ENCODE results near the gene FANCC.

FANCC gene

DNA sequence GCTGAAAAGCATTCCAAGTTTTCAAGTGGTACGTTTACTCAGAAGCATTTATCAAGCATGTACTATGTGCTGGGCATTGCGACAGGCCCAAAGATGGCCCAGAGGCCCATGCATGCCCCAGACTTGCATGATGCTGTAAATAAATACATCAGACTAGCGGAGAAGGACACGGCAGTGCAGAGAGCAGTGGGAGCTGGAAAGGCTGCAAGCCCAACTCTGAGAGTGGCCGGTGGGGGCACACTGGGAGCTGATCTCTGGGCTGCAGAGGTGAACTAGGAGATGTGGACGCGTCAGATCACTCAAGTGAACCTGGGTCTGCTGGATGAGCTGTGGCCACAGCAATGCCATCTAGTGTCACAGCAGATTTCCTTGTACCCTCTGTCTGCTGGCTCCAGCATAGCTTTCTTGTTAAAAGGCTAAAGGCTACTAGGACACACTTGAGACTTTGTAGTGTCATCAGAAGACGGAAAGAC lies 246.9 kb downstream of the FANCC start:
- H3K4ac ChIP-seq (ENCODE audit: low read length) = no peak overlapping the region
- H4K8ac ChIP-seq (ENCODE audit: low read depth, low read length) = no peak overlapping the region
- H3K36me3 ChIP-seq (replicated peaks in 1 of 2; ENCODE audit: control insufficient read depth in 2 of 2, insufficient read depth in 2 of 2, low read length in 2 of 2) = peaks cover 0 to 53% of the 10 kb centered on the region in 2 donors
- H3K9ac ChIP-seq (ENCODE audit: low read depth, low read length, poor library complexity) = no peak overlapping the region
- H3K4me1 ChIP-seq (ENCODE audit: control insufficient read depth in 2 of 2, insufficient read depth in 1 of 2, low read depth in 1 of 2, low read length in 2 of 2) = peaks cover 0 to 1% of the 10 kb centered on the region in 2 donors
- WGBS, 2 donors (ENCODE audit: extremely low coverage in 2 of 2, insufficient read length in 2 of 2, insufficient replicate concordance in 1 of 2) = no CpG with 5 or more reads among the region's 8 CpGs
- H2BK120ac ChIP-seq (ENCODE audit: low read depth, low read length) = no peak overlapping the region
- no peak overlapping the region for H3K4me2 ChIP-seq (ENCODE audit: insufficient read depth, low read length, poor library complexity, severe bottlenecking)
- H3K9me3 ChIP-seq (replicated peaks in 1 of 2; ENCODE audit: control insufficient read depth in 2 of 2, insufficient read depth in 1 of 2, low read depth in 1 of 2, low read length in 2 of 2) = no peaks in the 10 kb centered on the region
- H3K79me1 ChIP-seq (ENCODE audit: low read depth, low read length) = no peaks in the 10 kb centered on the region
- H3K27ac ChIP-seq (replicated peaks; ENCODE audit: low read length) = no peak overlapping the region
- no peak overlapping the region for H2AFZ ChIP-seq (ENCODE audit: low read length)
- no peak overlapping the region for H3K14ac ChIP-seq (ENCODE audit: low read length)
- no peaks in the 10 kb centered on the region for H3K27me3 ChIP-seq (ENCODE audit: control insufficient read depth in 3 of 3, insufficient read depth in 3 of 3, low read depth in 1 of 3, low read length in 3 of 3)
- H3K23ac ChIP-seq (ENCODE audit: low read depth, low read length, poor library complexity) = no peak overlapping the region
- no peak overlapping the region for H3K4me3 ChIP-seq (ENCODE audit: low read length in 2 of 2)
- H4K91ac ChIP-seq (ENCODE audit: low read depth, low read length, poor library complexity) = no peak overlapping the region
- no peak overlapping the region for H2BK5ac ChIP-seq (ENCODE audit: low read length)
- H2AK5ac ChIP-seq (ENCODE audit: low read depth, low read length) = no peak overlapping the region
- H3K18ac ChIP-seq (ENCODE audit: low read length) = no peak overlapping the region
- no peak for DNase-seq (ENCODE audit: low spot score)
- no peak overlapping the region for H2BK12ac ChIP-seq (ENCODE audit: low read length)
- no peak overlapping the region for H2BK15ac ChIP-seq (ENCODE audit: low read length)

DNA sequence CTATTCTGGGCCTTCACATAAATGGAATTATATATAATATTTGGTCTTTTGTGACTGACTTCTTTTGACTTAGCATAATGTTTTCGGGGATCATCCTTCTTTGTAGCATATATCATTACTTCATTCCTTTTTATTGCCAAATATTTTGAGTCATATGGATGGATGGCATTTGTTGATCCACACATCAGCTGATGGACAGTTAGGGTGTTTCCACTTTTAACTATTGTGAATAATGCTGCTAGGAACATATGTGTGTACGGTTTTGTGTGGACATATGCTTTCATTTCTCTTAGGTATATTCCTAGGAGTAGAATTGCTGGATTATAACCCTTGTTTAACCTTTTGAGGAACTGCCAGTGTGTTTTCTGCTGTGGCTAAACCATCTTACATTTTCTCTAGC lies 249.6 kb downstream of the FANCC start:
- DNase-seq (ENCODE audit: low spot score) = no peak
- no peak overlapping the region for H3K27ac ChIP-seq (replicated peaks; ENCODE audit: low read length)
- no peak overlapping the region for H3K18ac ChIP-seq (ENCODE audit: low read length)
- no peak overlapping the region for H4K91ac ChIP-seq (ENCODE audit: low read depth, low read length, poor library complexity)
- H2BK15ac ChIP-seq (ENCODE audit: low read length) = no peak overlapping the region
- no peaks in the 10 kb centered on the region for H3K9me3 ChIP-seq (replicated peaks in 1 of 2; ENCODE audit: control insufficient read depth in 2 of 2, insufficient read depth in 1 of 2, low read depth in 1 of 2, low read length in 2 of 2)
- no peak overlapping the region for H3K9ac ChIP-seq (ENCODE audit: low read depth, low read length, poor library complexity)
- H3K4ac ChIP-seq (ENCODE audit: low read length) = no peak overlapping the region
- H2AK5ac ChIP-seq (ENCODE audit: low read depth, low read length) = no peak overlapping the region
- H2BK5ac ChIP-seq (ENCODE audit: low read length) = no peak overlapping the region
- H2BK12ac ChIP-seq (ENCODE audit: low read length) = no peak overlapping the region
- no CpG with 5 or more reads among the region's 2 CpGs for WGBS, 2 donors (ENCODE audit: extremely low coverage in 2 of 2, insufficient read length in 2 of 2, insufficient replicate concordance in 1 of 2)
- no peak overlapping the region for H3K23ac ChIP-seq (ENCODE audit: low read depth, low read length, poor library complexity)
- H3K27me3 ChIP-seq (ENCODE audit: control insufficient read depth in 3 of 3, insufficient read depth in 3 of 3, low read depth in 1 of 3, low read length in 3 of 3) = no peaks in the 10 kb centered on the region
- H3K4me1 ChIP-seq (ENCODE audit: control insufficient read depth in 2 of 2, insufficient read depth in 1 of 2, low read depth in 1 of 2, low read length in 2 of 2) = peaks cover 0 to 2% of the 10 kb centered on the region in 2 donors
- H3K4me2 ChIP-seq (ENCODE audit: insufficient read depth, low read length, poor library complexity, severe bottlenecking) = no peak overlapping the region
- peaks cover 0 to 65% of the 10 kb centered on the region in 2 donors for H3K36me3 ChIP-seq (replicated peaks in 1 of 2; ENCODE audit: control insufficient read depth in 2 of 2, insufficient read depth in 2 of 2, low read length in 2 of 2)
- H4K8ac ChIP-seq (ENCODE audit: low read depth, low read length) = no peak overlapping the region
- no peaks in the 10 kb centered on the region for H3K79me1 ChIP-seq (ENCODE audit: low read depth, low read length)
- H2AFZ ChIP-seq (ENCODE audit: low read length) = no peak overlapping the region
- H2BK120ac ChIP-seq (ENCODE audit: low read depth, low read length) = no peak overlapping the region
- H3K4me3 ChIP-seq (ENCODE audit: low read length in 2 of 2) = no peak overlapping the region
- H3K14ac ChIP-seq (ENCODE audit: low read length) = no peak overlapping the region

DNA sequence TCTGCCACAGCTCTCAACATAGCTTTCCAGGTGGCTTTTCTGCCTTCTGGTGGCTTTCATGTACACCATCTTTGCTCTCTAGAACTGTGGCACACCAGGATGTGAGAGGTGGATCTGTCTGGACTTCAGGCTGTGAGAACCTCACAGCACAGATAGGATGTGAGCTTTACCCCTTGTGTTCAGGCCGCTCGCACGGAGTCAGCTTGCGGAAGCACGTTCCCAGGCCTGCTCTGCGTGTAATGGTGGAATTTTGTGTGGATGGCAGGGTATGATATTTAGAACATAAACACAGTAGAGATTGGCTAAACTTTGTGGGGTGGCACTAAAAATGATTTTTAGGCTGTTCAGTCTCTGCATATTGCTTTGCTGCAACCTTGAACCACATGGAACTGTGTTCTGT lies 250.5 kb downstream of the FANCC start:
- no CpG with 5 or more reads among the region's 6 CpGs for WGBS, 2 donors (ENCODE audit: extremely low coverage in 2 of 2, insufficient read length in 2 of 2, insufficient replicate concordance in 1 of 2)
- no peak overlapping the region for H3K14ac ChIP-seq (ENCODE audit: low read length)

DNA sequence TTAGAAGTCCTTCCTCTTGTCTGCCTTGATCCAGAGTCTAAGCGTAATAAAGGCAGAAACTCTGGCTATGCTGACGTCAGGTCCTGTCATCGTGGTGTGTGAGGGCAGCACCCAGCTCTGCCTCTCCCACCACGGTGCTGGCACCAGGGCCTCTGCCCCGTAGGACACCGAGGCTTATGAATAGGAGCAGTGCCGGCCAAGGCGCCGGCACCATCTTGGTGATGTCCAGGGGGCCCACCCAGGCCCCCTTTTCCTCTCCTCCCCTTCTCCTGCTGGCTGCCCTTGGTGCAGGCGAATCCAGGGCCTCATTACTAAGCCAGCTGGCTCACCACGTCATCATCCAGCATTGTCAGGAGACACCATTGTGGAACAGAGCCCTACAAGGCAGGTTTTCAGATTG lies 252.3 kb downstream of the FANCC start:
- H2BK12ac ChIP-seq (ENCODE audit: low read length) = no peak overlapping the region
- no peak overlapping the region for H4K8ac ChIP-seq (ENCODE audit: low read depth, low read length)
- H3K4me2 ChIP-seq (ENCODE audit: insufficient read depth, low read length, poor library complexity, severe bottlenecking) = no peak overlapping the region
- no peaks in the 10 kb centered on the region for H3K79me1 ChIP-seq (ENCODE audit: low read depth, low read length)
- no CpG with 5 or more reads among the region's 11 CpGs for WGBS, 2 donors (ENCODE audit: extremely low coverage in 2 of 2, insufficient read length in 2 of 2, insufficient replicate concordance in 1 of 2)
- no peak overlapping the region for H3K23ac ChIP-seq (ENCODE audit: low read depth, low read length, poor library complexity)
- H3K4me3 ChIP-seq (ENCODE audit: low read length in 2 of 2) = no peak overlapping the region
- peak overlapping the region; percentile 30 for H3K18ac ChIP-seq (ENCODE audit: low read length)
- no peak overlapping the region for H2BK15ac ChIP-seq (ENCODE audit: low read length)
- no peak overlapping the region for H2BK5ac ChIP-seq (ENCODE audit: low read length)
- H4K91ac ChIP-seq (ENCODE audit: low read depth, low read length, poor library complexity) = no peak overlapping the region
- H3K4me1 ChIP-seq (ENCODE audit: control insufficient read depth in 2 of 2, insufficient read depth in 1 of 2, low read depth in 1 of 2, low read length in 2 of 2) = peaks cover 0 to 7% of the 10 kb centered on the region in 2 donors
- no peak for DNase-seq (ENCODE audit: low spot score)
- no peaks in the 10 kb centered on the region for H3K27me3 ChIP-seq (ENCODE audit: control insufficient read depth in 3 of 3, insufficient read depth in 3 of 3, low read depth in 1 of 3, low read length in 3 of 3)
- no peak overlapping the region for H2AFZ ChIP-seq (ENCODE audit: low read length)
- no peaks in the 10 kb centered on the region for H3K9me3 ChIP-seq (replicated peaks in 1 of 2; ENCODE audit: control insufficient read depth in 2 of 2, insufficient read depth in 1 of 2, low read depth in 1 of 2, low read length in 2 of 2)
- H2BK120ac ChIP-seq (ENCODE audit: low read depth, low read length) = no peak overlapping the region
- H3K27ac ChIP-seq (replicated peaks; ENCODE audit: low read length) = no peak overlapping the region
- no peak overlapping the region for H2AK5ac ChIP-seq (ENCODE audit: low read depth, low read length)
- H3K36me3 ChIP-seq (replicated peaks in 1 of 2; ENCODE audit: control insufficient read depth in 2 of 2, insufficient read depth in 2 of 2, low read length in 2 of 2) = peaks cover 3 to 76% of the 10 kb centered on the region in 2 donors
- H3K14ac ChIP-seq (ENCODE audit: low read length) = no peak overlapping the region
- peak overlapping the region; percentile 24 for H3K9ac ChIP-seq (ENCODE audit: low read depth, low read length, poor library complexity)
- H3K4ac ChIP-seq (ENCODE audit: low read length) = no peak overlapping the region

More for the DNA sequence above, 250.5 kb downstream of the FANCC start:
- Histone ChIP-seq H4K91ac (ENCODE audit: low read depth, low read length, poor library complexity) (no peak overlapping the region), H2AFZ (ENCODE audit: low read length) (no peak overlapping the region), H2BK5ac (ENCODE audit: low read length) (no peak overlapping the region), H4K8ac (ENCODE audit: low read depth, low read length) (no peak overlapping the region), H2BK15ac (ENCODE audit: low read length) (no peak overlapping the region), H3K4ac (ENCODE audit: low read length) (no peak overlapping the region), H2AK5ac (ENCODE audit: low read depth, low read length) (no peak overlapping the region), H3K36me3 (replicated peaks in 1 of 2; ENCODE audit: control insufficient read depth in 2 of 2, insufficient read depth in 2 of 2, low read length in 2 of 2) (peaks cover 3 to 73% of the 10 kb centered on the region in 2 donors), H3K4me3 (ENCODE audit: low read length in 2 of 2) (no peak overlapping the region), H3K27ac (replicated peaks; ENCODE audit: low read length) (no peak overlapping the region), H3K18ac (ENCODE audit: low read length) (no peak overlapping the region), H3K4me2 (ENCODE audit: insufficient read depth, low read length, poor library complexity, severe bottlenecking) (no peak overlapping the region), H2BK12ac (ENCODE audit: low read length) (no peak overlapping the region), H3K79me1 (ENCODE audit: low read depth, low read length) (no peaks in the 10 kb centered on the region), H3K9ac (ENCODE audit: low read depth, low read length, poor library complexity) (no peak overlapping the region), H3K27me3 (ENCODE audit: control insufficient read depth in 3 of 3, insufficient read depth in 3 of 3, low read depth in 1 of 3, low read length in 3 of 3) (no peaks in the 10 kb centered on the region), H2BK120ac (ENCODE audit: low read depth, low read length) (no peak overlapping the region), H3K23ac (ENCODE audit: low read depth, low read length, poor library complexity) (no peak overlapping the region), H3K4me1 (ENCODE audit: control insufficient read depth in 2 of 2, insufficient read depth in 1 of 2, low read depth in 1 of 2, low read length in 2 of 2) (peaks cover 0 to 7% of the 10 kb centered on the region in 2 donors), H3K9me3 (replicated peaks in 1 of 2; ENCODE audit: control insufficient read depth in 2 of 2, insufficient read depth in 1 of 2, low read depth in 1 of 2, low read length in 2 of 2) (no peaks in the 10 kb centered on the region)
- DNase-seq (ENCODE audit: low spot score) = no peak
